Mammary epithelial cell (primary cell): Measurements from ENCODE around the gene MCU.

Experiments
- CTCF ChIP-seq, 2 donors: IDR thresholded peaks in 1 of 2; conservative IDR thresholded peaks in 1 of 2; 2 replicates each; pipeline ENCODE4 v1.5.1; 2011 to 2012; ENCODE audit warnings: inconsistent platforms in 2 of 2, low read length in 2 of 2, mild to moderate bottlenecking in 2 of 2, control low read depth in 1 of 2, low read depth in 1 of 2; ENCODE audit not compliant: insufficient read depth in 1 of 2; ENCODE audit errors: extremely low read depth in 1 of 2
- EZH2 ChIP-seq: IDR thresholded peaks from 2 replicates; pipeline ENCODE4 v1.6.1; 2012; ENCODE audit warnings: low read length, inconsistent platforms, borderline replicate concordance

GRCh38 chr10:72927485-72927884 lies 235.5 kb downstream of the MCU start:
- TF ChIP-seq CTCF (conservative IDR thresholded peaks at IDR 0.05 in 1 of 2, IDR thresholded peaks at IDR 0.05 in 1 of 2; ENCODE audit: extremely low read depth in 1 of 2, insufficient read depth in 1 of 2, low read depth in 1 of 2, low read length in 2 of 2) (no peak), EZH2 (no peak)
